Measurements from ENCODE around the gene DLL3. TPM values are rescaled to one million over a fixed set of nuclear protein-coding genes. Genes with fewer than 3 reads are reported as not detected.

The DLL3 gene
- total RNA-seq, 4 donors from 2014 or later: not detected

- 89 to 90% methylated on average over 18 of the region's 18 CpGs for WGBS, 2 donors
- no peak for TF ChIP-seq CTCF (IDR thresholded peaks at IDR 0.05)
- TF ChIP-seq POLR2A (IDR thresholded peaks at IDR 0.05): no peak
- no peak for TF ChIP-seq EP300 (IDR thresholded peaks at IDR 0.05)
Measured at GRCh38 chr19:39465956-39466747, 32.6 kb upstream of the DLL3 start.

GRCh38 chr19:39467941-39468340, 30.8 kb upstream of the DLL3 start:
- Histone ChIP-seq H3K27ac (no peak overlapping the region), H3K4me1 (no peaks in the 10 kb centered on the region), H3K36me3 (peaks cover 7 to 97% (median 49%) of the 10 kb centered on the region in 3 donors), H3K27me3 (no peaks in the 10 kb centered on the region), H3K9me3 (no peaks in the 10 kb centered on the region), H3K4me3 (no peak overlapping the region)
- WGBS, 2 donors: 92 to 96% methylated on average over 7 of the region's 7 CpGs
- DNase-seq (ENCODE audit: low spot score in 2 of 2): no peak
- TF ChIP-seq CTCF (IDR thresholded peaks at IDR 0.05) (no peak), EP300 (IDR thresholded peaks at IDR 0.05) (no peak), POLR2A (IDR thresholded peaks at IDR 0.05) (no peak)

More at GRCh38 chr19:39465956-39466747, 32.6 kb upstream of the DLL3 start:
- H3K4me1 ChIP-seq: no peaks in the 10 kb centered on the region
- no peak overlapping the region for H3K4me3 ChIP-seq
- no peaks in the 10 kb centered on the region for H3K27me3 ChIP-seq
- H3K9me3 ChIP-seq: no peaks in the 10 kb centered on the region
- H3K27ac ChIP-seq: no peak overlapping the region
- H3K36me3 ChIP-seq: peaks cover 7 to 92% (median 40%) of the 10 kb centered on the region in 3 donors
- DNase-seq (ENCODE audit: low spot score in 2 of 2): no peak

- Histone ChIP-seq H3K4me1 (no peaks in the 10 kb centered on the region), H3K4me3 (no peak overlapping the region), H3K27me3 (no peaks in the 10 kb centered on the region), H3K36me3 (peaks cover 7 to 100% (median 49%) of the 10 kb centered on the region in 3 donors), H3K27ac (no peak overlapping the region), H3K9me3 (no peaks in the 10 kb centered on the region)
- TF ChIP-seq POLR2A (IDR thresholded peaks at IDR 0.05) (no peak), CTCF (IDR thresholded peaks at IDR 0.05) (no peak), EP300 (IDR thresholded peaks at IDR 0.05) (no peak)
- no peak for DNase-seq (ENCODE audit: low spot score in 2 of 2)
- WGBS, 2 donors: 83 to 92% methylated on average over 11 of the region's 11 CpGs
Measured at GRCh38 chr19:39469036-39469435, 29.7 kb upstream of the DLL3 start.

GRCh38 chr19:39469567-39469966, 29.2 kb upstream of the DLL3 start:
- H3K9me3 ChIP-seq: no peaks in the 10 kb centered on the region
- H3K27me3 ChIP-seq: no peaks in the 10 kb centered on the region
- H3K27ac ChIP-seq: no peak overlapping the region
- peaks cover 7 to 100% (median 49%) of the 10 kb centered on the region in 3 donors for H3K36me3 ChIP-seq
- TF ChIP-seq EP300 (IDR thresholded peaks at IDR 0.05) (no peak), CTCF (IDR thresholded peaks at IDR 0.05) (no peak), POLR2A (IDR thresholded peaks at IDR 0.05) (no peak)
- no peak for DNase-seq (ENCODE audit: low spot score in 2 of 2)
- WGBS, 2 donors: 90 to 94% methylated on average over 6 of the region's 6 CpGs
- H3K4me1 ChIP-seq: no peaks in the 10 kb centered on the region
- no peak overlapping the region for H3K4me3 ChIP-seq

GRCh38 chr19:39470724-39471339, 27.9 kb upstream of the DLL3 start:
- 85 to 86% methylated on average over 4 to 7 of the region's 7 CpGs for WGBS, 2 donors
- Histone ChIP-seq H3K27ac (no peak overlapping the region), H3K36me3 (peaks cover 5 to 100% (median 44%) of the 10 kb centered on the region in 3 donors), H3K4me1 (no peaks in the 10 kb centered on the region), H3K27me3 (no peaks in the 10 kb centered on the region), H3K9me3 (no peaks in the 10 kb centered on the region), H3K4me3 (no peak overlapping the region)
- no peak for DNase-seq (ENCODE audit: low spot score in 2 of 2)
- TF ChIP-seq EP300 (IDR thresholded peaks at IDR 0.05): no peak
- no peak for TF ChIP-seq CTCF (IDR thresholded peaks at IDR 0.05)
- no peak for TF ChIP-seq POLR2A (IDR thresholded peaks at IDR 0.05)

Data from tibial nerve (tissue), 4 donors.